Kidney epithelial cell (primary cell): ENCODE measurements around the gene MYL5. TPM values are rescaled to one million over a fixed set of nuclear protein-coding genes. Genes with fewer than 3 reads are reported as not detected.

Experiments
- DNase-seq: peaks from one replicate; pipeline ENCODE4 v3.0.0-alpha.2; 2010; ENCODE audit warnings: low read depth
- H3K27me3 ChIP-seq: 2 replicates; pipeline ENCODE4 v1.6.0; 2011; ENCODE audit warnings: low read length; ENCODE audit not compliant: control insufficient read depth, insufficient read depth
- H3K36me3 ChIP-seq: 2 replicates; pipeline ENCODE4 v1.5.1; 2011; ENCODE audit warnings: low read length; ENCODE audit not compliant: control insufficient read depth, insufficient read depth
- H3K4me3 ChIP-seq: 2 replicates; pipeline ENCODE4 v1.5.1; 2011; ENCODE audit warnings: low read depth, mild to moderate bottlenecking, control low read depth, low read length
- total RNA-seq: library from RNA; depleted of rRNA; stranded (reverse); fragments of >200 nt; gene quantifications from 2 replicates; pipeline ENCODE4 v1.2.3, GENCODE V29; 2015
- TF ChIP-seq, protein P1 (sequence below): IDR thresholded peaks from 2 replicates; pipeline ENCODE4 v1.5.1; 2011; ENCODE audit warnings: mild to moderate bottlenecking, moderate library complexity, low read length, control low read depth, inconsistent platforms; ENCODE audit not compliant: insufficient read depth, poor library complexity, severe bottlenecking

Gene MYL5
- total RNA-seq, 1 donor from 2014 or later, result 7.8 TPM

DNA sequence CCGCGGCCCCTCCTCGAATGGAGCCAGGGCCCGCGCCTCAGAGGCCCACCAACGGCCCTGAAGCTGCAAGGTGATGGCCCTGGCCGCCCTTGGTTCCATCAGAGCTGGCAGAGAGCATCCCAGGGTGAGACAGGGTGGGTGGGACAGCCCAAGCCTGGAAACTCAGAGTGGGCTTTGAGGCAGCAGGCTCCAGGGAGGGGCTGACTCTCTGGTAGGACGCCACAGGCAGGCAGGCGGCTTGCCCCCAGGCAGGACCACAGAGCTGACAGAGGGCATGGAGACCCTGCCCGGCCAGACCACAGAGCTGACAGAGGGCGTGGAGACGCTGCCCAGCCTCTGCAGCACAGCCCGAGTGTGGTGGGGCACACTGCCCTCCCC lies 4.8 kb downstream of the MYL5 start:
- TF ChIP-seq, protein P1, sequence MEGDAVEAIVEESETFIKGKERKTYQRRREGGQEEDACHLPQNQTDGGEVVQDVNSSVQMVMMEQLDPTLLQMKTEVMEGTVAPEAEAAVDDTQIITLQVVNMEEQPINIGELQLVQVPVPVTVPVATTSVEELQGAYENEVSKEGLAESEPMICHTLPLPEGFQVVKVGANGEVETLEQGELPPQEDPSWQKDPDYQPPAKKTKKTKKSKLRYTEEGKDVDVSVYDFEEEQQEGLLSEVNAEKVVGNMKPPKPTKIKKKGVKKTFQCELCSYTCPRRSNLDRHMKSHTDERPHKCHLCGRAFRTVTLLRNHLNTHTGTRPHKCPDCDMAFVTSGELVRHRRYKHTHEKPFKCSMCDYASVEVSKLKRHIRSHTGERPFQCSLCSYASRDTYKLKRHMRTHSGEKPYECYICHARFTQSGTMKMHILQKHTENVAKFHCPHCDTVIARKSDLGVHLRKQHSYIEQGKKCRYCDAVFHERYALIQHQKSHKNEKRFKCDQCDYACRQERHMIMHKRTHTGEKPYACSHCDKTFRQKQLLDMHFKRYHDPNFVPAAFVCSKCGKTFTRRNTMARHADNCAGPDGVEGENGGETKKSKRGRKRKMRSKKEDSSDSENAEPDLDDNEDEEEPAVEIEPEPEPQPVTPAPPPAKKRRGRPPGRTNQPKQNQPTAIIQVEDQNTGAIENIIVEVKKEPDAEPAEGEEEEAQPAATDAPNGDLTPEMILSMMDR, result no peak
- no peak for DNase-seq
- Histone ChIP-seq H3K4me3 (no peak overlapping the region), H3K36me3 (no peaks in the 10 kb centered on the region), H3K27me3 (peaks cover 2% of the 10 kb centered on the region)

DNA sequence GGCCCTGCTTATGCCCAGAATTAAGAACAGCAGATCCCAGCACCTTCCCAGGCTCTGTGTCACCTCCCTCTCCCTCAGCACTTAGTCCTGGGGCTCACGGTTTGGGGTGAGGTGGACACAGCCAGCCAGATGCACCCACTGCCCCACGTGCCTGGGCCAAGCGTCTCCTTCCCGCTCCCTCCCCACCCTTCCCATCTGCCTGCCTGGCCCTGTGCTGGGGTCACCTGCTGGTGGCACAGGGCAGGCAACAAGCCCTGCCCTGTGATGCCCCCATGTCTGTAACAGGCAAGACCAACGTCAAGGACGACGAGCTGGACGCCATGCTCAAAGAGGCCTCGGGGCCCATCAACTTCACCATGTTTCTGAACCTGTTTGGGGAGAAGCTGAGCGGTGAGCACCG lies 5.3 kb downstream of the MYL5 start:
- TF ChIP-seq, protein P1, result no peak
- Histone ChIP-seq H3K4me3 (no peak overlapping the region), H3K27me3 (peaks cover 2% of the 10 kb centered on the region), H3K36me3 (no peaks in the 10 kb centered on the region)
- DNase-seq, result no peak

DNA sequence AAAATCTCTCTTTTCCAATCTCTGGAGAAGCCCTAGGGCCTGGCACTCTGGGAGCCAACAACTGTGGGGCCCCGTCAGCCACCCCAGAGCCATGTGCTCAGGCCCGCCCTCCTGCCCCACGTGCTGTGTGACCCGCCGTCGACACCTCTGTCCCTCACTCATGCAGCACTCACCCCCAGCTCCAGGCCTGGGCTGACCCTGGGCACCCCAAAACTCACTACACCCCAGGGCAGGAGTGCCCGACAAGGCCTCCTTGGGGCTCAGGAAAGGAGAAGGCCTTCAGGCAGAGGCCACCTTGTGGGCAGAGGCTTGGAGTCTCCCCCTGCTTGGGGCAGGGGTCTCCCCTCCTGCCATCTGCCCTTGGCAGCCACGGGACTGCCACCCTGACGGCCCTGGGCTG lies 5.7 kb downstream of the MYL5 start:
- Histone ChIP-seq H3K4me3 (no peak overlapping the region), H3K27me3 (peaks cover 2% of the 10 kb centered on the region), H3K36me3 (no peaks in the 10 kb centered on the region)
- TF ChIP-seq, protein P1, result no peak
- DNase-seq, result no peak

DNA sequence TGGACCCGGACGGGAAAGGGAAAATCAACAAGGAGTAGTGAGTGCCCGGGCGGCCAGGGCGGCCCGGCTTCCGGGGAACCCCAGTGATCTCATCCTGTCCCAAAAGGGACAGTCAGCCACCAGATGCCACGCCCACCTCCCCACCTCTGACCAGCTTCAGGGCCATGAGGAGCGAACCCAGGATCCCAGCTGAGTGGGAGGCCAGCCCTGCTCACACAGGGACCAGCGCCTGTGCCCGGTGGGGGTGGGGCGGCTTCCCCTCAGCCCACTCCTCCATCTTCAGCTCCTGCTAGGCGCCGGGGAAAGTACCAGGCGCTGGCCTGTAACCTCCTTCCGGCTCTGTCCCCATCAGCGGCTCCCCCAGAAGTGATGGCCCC lies 6.2 kb downstream of the MYL5 start:
- no peaks in the 10 kb centered on the region for H3K36me3 ChIP-seq
- peaks cover 2% of the 10 kb centered on the region for H3K27me3 ChIP-seq
- TF ChIP-seq, protein P1, result no peak
- peak overlapping the region; percentile 34 for H3K4me3 ChIP-seq
- DNase-seq, result no peak

DNA sequence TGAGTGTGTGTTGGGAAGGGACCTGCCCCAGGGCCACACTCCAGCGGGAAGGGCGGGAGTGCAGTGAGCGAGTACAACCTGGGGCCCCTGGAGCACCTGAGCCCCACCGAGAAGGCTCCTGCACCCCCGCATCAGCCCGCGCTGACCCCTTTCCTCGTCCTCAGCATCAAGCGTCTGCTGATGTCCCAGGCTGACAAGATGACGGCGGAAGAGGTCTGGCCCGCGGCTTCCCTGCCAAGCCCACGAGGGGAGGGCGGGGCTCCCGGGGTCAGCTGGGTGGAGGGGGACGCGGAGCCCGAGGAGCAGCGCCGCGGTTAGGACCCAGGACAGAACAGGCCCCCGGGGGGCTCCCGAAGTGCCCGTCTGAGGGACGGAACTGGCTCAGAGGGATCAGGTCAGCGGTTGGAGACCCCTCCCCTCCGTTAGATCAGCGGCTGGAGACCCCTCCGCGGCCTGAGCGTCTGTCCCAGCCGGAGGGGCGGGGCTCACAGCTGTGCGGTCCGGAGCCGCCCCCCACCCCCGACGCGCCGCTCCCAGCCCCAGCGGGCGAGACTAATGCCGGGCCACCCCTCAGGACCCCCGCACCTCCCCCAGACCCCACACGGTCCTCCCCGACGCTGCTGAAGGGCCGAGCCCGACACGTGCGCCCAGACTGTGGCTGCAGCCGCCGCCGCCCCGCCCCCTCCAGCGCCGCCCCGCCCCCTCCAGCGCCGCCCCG lies 6.7 kb downstream of the MYL5 start:
- DNase-seq, result no peak

More for the DNA sequence above, 6.7 kb downstream of the MYL5 start:
- H3K4me3 ChIP-seq, result peak overlapping the region; percentile 34
- TF ChIP-seq, protein P1, result no peak
- peaks cover 2% of the 10 kb centered on the region for H3K27me3 ChIP-seq
- H3K36me3 ChIP-seq, result no peaks in the 10 kb centered on the region
